ENCODE results near the gene IL6R.

DNA sequence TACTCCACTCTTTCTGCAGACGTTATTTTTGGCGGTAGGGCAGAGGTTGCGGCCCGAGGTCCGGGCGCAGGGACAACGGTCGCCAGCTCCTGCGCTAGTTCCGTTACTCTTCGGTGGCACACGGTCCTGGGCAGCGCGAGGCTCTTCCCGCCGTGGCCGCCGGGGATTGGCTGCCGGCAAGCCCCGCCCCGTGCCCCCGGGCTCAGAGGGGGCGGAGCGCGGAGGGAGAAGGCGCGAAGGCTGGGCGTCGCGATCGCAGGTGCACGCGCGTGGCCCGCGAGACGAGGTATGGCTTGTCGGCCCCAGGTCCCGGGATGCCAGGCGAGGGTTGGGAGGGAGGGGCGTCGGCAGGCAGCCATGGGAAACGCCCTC, 97.6 kb downstream of the IL6R start:
- TF ChIP-seq, protein P1, sequence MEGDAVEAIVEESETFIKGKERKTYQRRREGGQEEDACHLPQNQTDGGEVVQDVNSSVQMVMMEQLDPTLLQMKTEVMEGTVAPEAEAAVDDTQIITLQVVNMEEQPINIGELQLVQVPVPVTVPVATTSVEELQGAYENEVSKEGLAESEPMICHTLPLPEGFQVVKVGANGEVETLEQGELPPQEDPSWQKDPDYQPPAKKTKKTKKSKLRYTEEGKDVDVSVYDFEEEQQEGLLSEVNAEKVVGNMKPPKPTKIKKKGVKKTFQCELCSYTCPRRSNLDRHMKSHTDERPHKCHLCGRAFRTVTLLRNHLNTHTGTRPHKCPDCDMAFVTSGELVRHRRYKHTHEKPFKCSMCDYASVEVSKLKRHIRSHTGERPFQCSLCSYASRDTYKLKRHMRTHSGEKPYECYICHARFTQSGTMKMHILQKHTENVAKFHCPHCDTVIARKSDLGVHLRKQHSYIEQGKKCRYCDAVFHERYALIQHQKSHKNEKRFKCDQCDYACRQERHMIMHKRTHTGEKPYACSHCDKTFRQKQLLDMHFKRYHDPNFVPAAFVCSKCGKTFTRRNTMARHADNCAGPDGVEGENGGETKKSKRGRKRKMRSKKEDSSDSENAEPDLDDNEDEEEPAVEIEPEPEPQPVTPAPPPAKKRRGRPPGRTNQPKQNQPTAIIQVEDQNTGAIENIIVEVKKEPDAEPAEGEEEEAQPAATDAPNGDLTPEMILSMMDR (IDR thresholded peaks at IDR 0.05): no peak
- peak; percentile 49 for TF ChIP-seq EZH2 (IDR thresholded peaks at IDR 0.05; ENCODE audit: borderline replicate concordance, insufficient read depth, low read depth, low read length, poor library complexity, severe bottlenecking)

All from B cell (primary cell).